Gastrocnemius medialis (tissue), 4 donors: ENCODE measurements around the gene SLC5A10.

Experiments
- POLR2A ChIP-seq, 2 donors: fragments of 450-650 bp; IDR thresholded peaks; one replicate each; pipeline ENCODE4 v1.6.1; 2017; ENCODE audit warnings: antibody characterized with exemption in 2 of 2, mild to moderate bottlenecking in 2 of 2, moderate library complexity in 2 of 2
- TF ChIP-seq, protein P1 (sequence below), 5 experiments: fragments of 450-650 bp in 3 of 5; fragments of 200-600 bp in 2 of 5; sonication (generic) in 2 of 5; IDR thresholded peaks in 4 of 5; conservative IDR thresholded peaks in 1 of 5; 1 replicate in 4 of 5; 2 replicates in 1 of 5; pipeline ENCODE4 v1.5.1; 2016 to 2019; ENCODE audit warnings: antibody characterized with exemption in 5 of 5, mild to moderate bottlenecking in 3 of 5, moderate library complexity in 3 of 5

DNA sequence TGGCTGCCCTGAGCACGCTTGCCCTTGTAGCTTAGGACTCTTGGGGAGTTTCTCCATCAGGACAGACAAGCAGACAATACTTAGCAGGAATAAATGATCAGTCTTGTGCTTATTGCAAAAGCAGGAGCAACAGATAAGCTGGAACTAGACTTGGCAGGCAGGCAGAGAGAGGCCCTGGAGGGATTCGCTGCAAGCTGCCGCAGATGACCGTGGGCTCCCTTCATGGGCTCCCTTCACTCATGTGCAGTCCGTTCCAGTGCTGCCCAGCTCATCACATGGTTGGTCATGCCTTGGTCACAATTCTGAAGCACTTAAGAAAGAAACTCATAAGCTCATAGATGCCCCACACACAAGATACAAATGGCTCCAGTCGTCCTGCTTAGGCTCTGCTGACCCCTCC, 2.4 kb upstream of the SLC5A10 start:
- TF ChIP-seq, protein P1, sequence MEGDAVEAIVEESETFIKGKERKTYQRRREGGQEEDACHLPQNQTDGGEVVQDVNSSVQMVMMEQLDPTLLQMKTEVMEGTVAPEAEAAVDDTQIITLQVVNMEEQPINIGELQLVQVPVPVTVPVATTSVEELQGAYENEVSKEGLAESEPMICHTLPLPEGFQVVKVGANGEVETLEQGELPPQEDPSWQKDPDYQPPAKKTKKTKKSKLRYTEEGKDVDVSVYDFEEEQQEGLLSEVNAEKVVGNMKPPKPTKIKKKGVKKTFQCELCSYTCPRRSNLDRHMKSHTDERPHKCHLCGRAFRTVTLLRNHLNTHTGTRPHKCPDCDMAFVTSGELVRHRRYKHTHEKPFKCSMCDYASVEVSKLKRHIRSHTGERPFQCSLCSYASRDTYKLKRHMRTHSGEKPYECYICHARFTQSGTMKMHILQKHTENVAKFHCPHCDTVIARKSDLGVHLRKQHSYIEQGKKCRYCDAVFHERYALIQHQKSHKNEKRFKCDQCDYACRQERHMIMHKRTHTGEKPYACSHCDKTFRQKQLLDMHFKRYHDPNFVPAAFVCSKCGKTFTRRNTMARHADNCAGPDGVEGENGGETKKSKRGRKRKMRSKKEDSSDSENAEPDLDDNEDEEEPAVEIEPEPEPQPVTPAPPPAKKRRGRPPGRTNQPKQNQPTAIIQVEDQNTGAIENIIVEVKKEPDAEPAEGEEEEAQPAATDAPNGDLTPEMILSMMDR (IDR thresholded peaks at IDR 0.05 in 4 of 5, conservative IDR thresholded peaks at IDR 0.05 in 1 of 5) = no peak
- TF ChIP-seq POLR2A (IDR thresholded peaks at IDR 0.05) = no peak
